HEK293T (cell line): ENCODE results near the gene XRN2.

Source experiments
- ARNT ChIP-seq: fragments of 450-650 bp; IDR thresholded peaks from 2 replicates; pipeline ENCODE4 v1.6.1; 2017; ENCODE audit warnings: mild to moderate bottlenecking
- BHLHE40 ChIP-seq: fragments of 450-650 bp; IDR thresholded peaks from 2 replicates; pipeline ENCODE4 v1.6.1; 2016; ENCODE audit warnings: mild to moderate bottlenecking, moderate library complexity, borderline replicate concordance
- CTBP1 ChIP-seq: fragments of 450-650 bp; IDR thresholded peaks from 2 replicates; pipeline ENCODE4 v1.6.1; 2016; ENCODE audit warnings: borderline replicate concordance
- FOXA1 ChIP-seq: fragments of 450-650 bp; IDR thresholded peaks from 2 replicates; pipeline ENCODE4 v1.6.1; 2016; ENCODE audit warnings: mild to moderate bottlenecking
- FOXK2 ChIP-seq: fragments of 450-650 bp; IDR thresholded peaks from 2 replicates; pipeline ENCODE4 v1.6.1; 2016; ENCODE audit warnings: mild to moderate bottlenecking
- FOXM1 ChIP-seq: fragments of 450-650 bp; IDR thresholded peaks from 2 replicates; pipeline ENCODE4 v1.6.1; 2017; ENCODE audit warnings: mild to moderate bottlenecking, borderline replicate concordance
- HDGF ChIP-seq: fragments of 450-650 bp; IDR thresholded peaks from 2 replicates; pipeline ENCODE4 v1.6.1; 2017; ENCODE audit warnings: antibody characterized with exemption, borderline replicate concordance
- L3MBTL2 ChIP-seq: fragments of 450-650 bp; conservative IDR thresholded peaks from 2 replicates; pipeline ENCODE4 v1.6.1; 2016; ENCODE audit warnings: mild to moderate bottlenecking
- LEF1 ChIP-seq: fragments of 450-650 bp; IDR thresholded peaks from 2 replicates; pipeline ENCODE4 v1.6.1; 2017; ENCODE audit warnings: mild to moderate bottlenecking, borderline replicate concordance
- NFRKB ChIP-seq: fragments of 450-650 bp; IDR thresholded peaks from 2 replicates; pipeline ENCODE4 v1.6.1; 2016; ENCODE audit warnings: mild to moderate bottlenecking, moderate library complexity
- SP1 ChIP-seq: fragments of 450-650 bp; IDR thresholded peaks from 2 replicates; pipeline ENCODE4 v1.6.1; 2017
- SUZ12 ChIP-seq: fragments of 450-650 bp; IDR thresholded peaks from 2 replicates; pipeline ENCODE4 v1.6.1; 2016; ENCODE audit warnings: mild to moderate bottlenecking
- ZNF384 ChIP-seq: fragments of 450-650 bp; IDR thresholded peaks from 2 replicates; pipeline ENCODE4 v1.6.1; 2016

GRCh38 chr20:21344206-21344900 lies 41.2 kb downstream of the XRN2 start:
- TF ChIP-seq SP1 (no peak), HDGF (no peak), NFRKB (no peak), ARNT (no peak), L3MBTL2 (no peak), FOXA1 (no peak), LEF1 (no peak), ZNF384 (no peak), BHLHE40 (no peak), FOXK2 (no peak), CTBP1 (no peak), FOXM1 (no peak), SUZ12 (no peak)
